GM10266 (cell line): ENCODE data around the gene PPFIA2.

ENCODE experiments used
- DNase-seq: peaks from one replicate; pipeline ENCODE4 v3.0.0; 2012; ENCODE audit errors: extremely low spot score
- CTCF ChIP-seq: IDR thresholded peaks from 2 replicates; pipeline ENCODE4 v1.5.1; 2012; ENCODE audit warnings: mild to moderate bottlenecking, low read depth; ENCODE audit not compliant: control insufficient read depth, insufficient read depth; ENCODE audit errors: missing control alignments

PPFIA2 gene

GRCh38 chr12:81722004-81722403 lies 37.1 kb downstream of the PPFIA2 start:
- no peak for TF ChIP-seq CTCF
- no peak for DNase-seq

- no peak for TF ChIP-seq CTCF
- no peak for DNase-seq
Measured at GRCh38 chr12:81718616-81719015, 40.5 kb downstream of the PPFIA2 start.

- no peak for DNase-seq
- no peak for TF ChIP-seq CTCF
Measured at GRCh38 chr12:81712536-81712935, 46.6 kb downstream of the PPFIA2 start.

- TF ChIP-seq CTCF = no peak
- DNase-seq = no peak
Measured at GRCh38 chr12:81705586-81705985, 53.6 kb downstream of the PPFIA2 start.

- TF ChIP-seq CTCF = no peak
- no peak for DNase-seq
Measured at GRCh38 chr12:81699551-81699950, 59.6 kb downstream of the PPFIA2 start.

- TF ChIP-seq CTCF = no peak
- no peak for DNase-seq
Measured at GRCh38 chr12:81692008-81692407, 67.1 kb downstream of the PPFIA2 start.

- TF ChIP-seq CTCF = no peak
- DNase-seq = no peak
Measured at GRCh38 chr12:81683881-81684280, 75.3 kb downstream of the PPFIA2 start.

- no peak for TF ChIP-seq CTCF
- no peak for DNase-seq
Measured at GRCh38 chr12:81679614-81680013, 79.5 kb downstream of the PPFIA2 start.
